SHP77 (cell line): ENCODE results near the gene CNPY4.

Experiments
- DNase-seq, 2 experiments: peaks; one replicate each; lab custom pipeline; 2025; lab: John Stamatoyannopoulos, UW

CNPY4 gene

GRCh38 chr7:100167912-100168323 lies 48.5 kb downstream of the CNPY4 start:
- no peak for DNase-seq

- DNase-seq: no peak
These were observed 49.9 kb downstream of the CNPY4 start for GRCh38 chr7:100169147-100169850.

GRCh38 chr7:100170101-100170897 lies 50.9 kb downstream of the CNPY4 start:
- no peak for DNase-seq

GRCh38 chr7:100171087-100171681 lies 51.8 kb downstream of the CNPY4 start:
- DNase-seq: no peak

DNA sequence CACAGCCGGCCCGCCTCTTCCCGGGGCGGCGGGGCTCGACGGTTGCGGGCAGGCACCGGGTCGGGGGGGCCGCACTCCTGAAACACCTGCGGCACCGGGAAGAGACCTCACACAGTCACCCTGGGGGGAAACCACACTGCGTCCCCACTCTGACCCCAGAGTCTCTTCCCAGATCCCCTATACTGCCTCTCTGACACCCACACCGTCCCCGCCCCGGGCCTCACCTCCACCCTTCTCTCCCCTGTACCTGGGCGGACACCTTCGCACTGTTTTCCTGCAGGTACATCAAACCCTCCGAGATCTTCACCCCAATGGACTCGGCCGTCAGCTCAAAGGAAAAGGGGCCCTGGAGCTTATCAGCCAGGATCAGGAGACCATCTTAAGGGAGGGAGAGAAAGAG lies 52.4 kb downstream of the CNPY4 start:
- no peak for DNase-seq

GRCh38 chr7:100173806-100174495 lies 54.5 kb downstream of the CNPY4 start:
- no peak for DNase-seq

GRCh38 chr7:100174582-100174981 lies 55.1 kb downstream of the CNPY4 start:
- DNase-seq: no peak
